Progenitor cell of endocrine pancreas (in vitro differentiated cells): ENCODE results near the gene CD63. TPM values are rescaled to one million over a fixed set of nuclear protein-coding genes. Genes with fewer than 3 reads are reported as not detected.

Experiments used
- DNase-seq: peaks from one replicate; pipeline ENCODE4 v3.0.0; 2021; ENCODE audit warnings: low spot score; ENCODE audit not compliant: unreplicated experiment
- H3K27ac Mint-ChIP-seq: 2 replicates; pipeline ENCODE4 v1.8.0; 2021; ENCODE audit warnings: mild to moderate bottlenecking, moderate library complexity, mixed read lengths
- H3K27me3 Mint-ChIP-seq: 2 replicates; pipeline ENCODE4 v1.8.0; 2021; ENCODE audit warnings: mixed read lengths
- H3K36me3 Mint-ChIP-seq: 2 replicates; pipeline ENCODE4 v1.8.0; 2022; ENCODE audit warnings: mixed read lengths; ENCODE audit not compliant: insufficient read depth
- H3K4me1 Mint-ChIP-seq: 2 replicates; pipeline ENCODE4 v1.8.0; 2021; ENCODE audit warnings: low read depth, mixed read lengths
- H3K4me3 Mint-ChIP-seq: 2 replicates; pipeline ENCODE4 v1.8.0; 2021; ENCODE audit warnings: low read depth, mild to moderate bottlenecking, moderate library complexity, mixed read lengths
- H3K9me3 Mint-ChIP-seq: 2 replicates; pipeline ENCODE4 v1.8.0; 2021; ENCODE audit warnings: low read depth, mixed read lengths
- CTCF ChIP-seq: fragments of 200-600 bp; sonication (generic); IDR thresholded peaks from one replicate; pipeline ENCODE4 v1.5.0; 2021; ENCODE audit warnings: antibody characterized with exemption, mild to moderate bottlenecking; ENCODE audit not compliant: unreplicated experiment
- total RNA-seq: library from RNA; stranded (reverse); gene quantifications from 2 replicates; pipeline ENCODE4 v1.2.1, GENCODE V29; 2021

Gene CD63
- total RNA-seq, 1 donor from 2014 or later, result 407 TPM

DNA sequence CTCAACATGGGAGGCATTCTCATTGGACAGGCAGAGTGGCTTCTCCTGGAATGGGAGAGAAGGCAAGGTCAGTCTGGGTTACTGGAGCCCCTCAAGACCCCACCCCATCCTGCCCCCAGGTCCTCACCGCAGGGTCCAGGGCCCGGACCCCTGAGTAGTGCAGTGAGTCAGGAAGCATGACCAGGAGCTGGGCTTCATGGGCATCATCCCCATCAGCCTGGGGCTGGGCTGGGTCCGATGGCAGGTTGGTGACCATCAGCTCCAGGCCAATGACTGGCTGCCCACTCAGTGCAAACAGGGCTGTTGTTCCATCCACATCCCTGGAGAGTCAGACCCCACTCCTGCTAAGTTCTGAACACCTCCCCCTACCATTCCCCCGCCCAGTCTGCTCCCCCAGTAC lies 34.2 kb downstream of the CD63 start:
- Mint-ChIP-seq H3K27ac (no peak overlapping the region), H3K27me3 (peaks cover 17% of the 10 kb centered on the region), H3K9me3 (no peaks in the 10 kb centered on the region), H3K4me3 (no peak overlapping the region), H3K4me1 (no peaks in the 10 kb centered on the region), H3K36me3 (no peaks in the 10 kb centered on the region)
- no peak for TF ChIP-seq CTCF
- no peak for DNase-seq

GRCh38 chr12:55694188-55694515 lies 34.7 kb downstream of the CD63 start:
- no peaks in the 10 kb centered on the region for H3K9me3 Mint-ChIP-seq
- no peaks in the 10 kb centered on the region for H3K36me3 Mint-ChIP-seq
- no peak for DNase-seq
- peaks cover 17% of the 10 kb centered on the region for H3K27me3 Mint-ChIP-seq
- TF ChIP-seq CTCF, result no peak
- H3K4me1 Mint-ChIP-seq, result no peaks in the 10 kb centered on the region
- H3K4me3 Mint-ChIP-seq, result no peak overlapping the region
- H3K27ac Mint-ChIP-seq, result no peak overlapping the region

DNA sequence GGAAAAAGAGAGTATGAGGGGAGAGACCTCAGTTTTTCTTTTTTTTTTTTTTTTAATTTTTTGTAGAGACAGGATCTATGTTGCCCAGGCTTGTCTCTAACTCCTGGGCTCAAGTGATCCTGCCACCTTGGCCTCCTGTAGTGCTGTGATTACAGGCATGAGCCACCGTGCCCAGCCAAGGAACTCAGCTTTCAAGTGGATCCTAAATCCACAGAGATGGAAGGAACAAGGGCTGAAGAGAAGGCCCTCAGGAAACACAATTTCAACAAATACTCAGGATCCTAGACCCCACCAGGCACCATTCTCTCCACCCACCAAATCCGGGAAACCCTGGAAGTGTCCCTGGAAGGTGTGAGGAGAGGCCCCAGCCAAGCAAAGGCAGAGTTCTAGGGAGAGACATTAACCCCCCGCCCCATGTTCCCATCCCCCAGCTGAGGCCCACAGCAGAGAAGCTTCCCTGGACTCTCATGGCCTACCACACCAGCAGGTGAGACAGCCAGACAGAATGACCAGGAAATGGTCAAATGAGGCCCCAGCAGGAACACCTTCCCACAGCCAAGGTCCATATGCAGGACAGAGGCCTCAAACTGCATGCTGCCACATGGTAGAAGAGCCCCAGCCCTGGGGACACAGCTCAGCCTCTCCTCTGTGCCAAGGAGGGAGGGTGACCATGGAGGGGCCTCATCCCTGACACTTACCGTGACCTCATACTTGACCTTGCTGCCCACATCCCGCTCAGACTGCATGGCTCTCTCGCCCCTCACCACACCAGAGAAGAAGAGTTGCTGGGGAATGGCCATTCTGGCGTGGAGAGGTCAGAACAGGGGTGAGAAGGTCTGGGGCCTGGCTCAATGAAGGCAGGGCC lies 35.3 kb downstream of the CD63 start:
- no peaks in the 10 kb centered on the region for H3K4me1 Mint-ChIP-seq
- H3K4me3 Mint-ChIP-seq, result no peak overlapping the region
- H3K27me3 Mint-ChIP-seq, result peaks cover 14% of the 10 kb centered on the region
- H3K36me3 Mint-ChIP-seq, result no peaks in the 10 kb centered on the region
- no peaks in the 10 kb centered on the region for H3K9me3 Mint-ChIP-seq
- H3K27ac Mint-ChIP-seq, result no peak overlapping the region
- DNase-seq, result no peak
- TF ChIP-seq CTCF, result no peak

- no peak overlapping the region for H3K27ac Mint-ChIP-seq
- no peak overlapping the region for H3K4me3 Mint-ChIP-seq
- no peaks in the 10 kb centered on the region for H3K36me3 Mint-ChIP-seq
- H3K9me3 Mint-ChIP-seq, result no peaks in the 10 kb centered on the region
- TF ChIP-seq CTCF, result no peak
- no peak for DNase-seq
- no peaks in the 10 kb centered on the region for H3K4me1 Mint-ChIP-seq
- H3K27me3 Mint-ChIP-seq, result peaks cover 10% of the 10 kb centered on the region
Observed at GRCh38 chr12:55692631-55693322, 36.0 kb downstream of the CD63 start.

DNA sequence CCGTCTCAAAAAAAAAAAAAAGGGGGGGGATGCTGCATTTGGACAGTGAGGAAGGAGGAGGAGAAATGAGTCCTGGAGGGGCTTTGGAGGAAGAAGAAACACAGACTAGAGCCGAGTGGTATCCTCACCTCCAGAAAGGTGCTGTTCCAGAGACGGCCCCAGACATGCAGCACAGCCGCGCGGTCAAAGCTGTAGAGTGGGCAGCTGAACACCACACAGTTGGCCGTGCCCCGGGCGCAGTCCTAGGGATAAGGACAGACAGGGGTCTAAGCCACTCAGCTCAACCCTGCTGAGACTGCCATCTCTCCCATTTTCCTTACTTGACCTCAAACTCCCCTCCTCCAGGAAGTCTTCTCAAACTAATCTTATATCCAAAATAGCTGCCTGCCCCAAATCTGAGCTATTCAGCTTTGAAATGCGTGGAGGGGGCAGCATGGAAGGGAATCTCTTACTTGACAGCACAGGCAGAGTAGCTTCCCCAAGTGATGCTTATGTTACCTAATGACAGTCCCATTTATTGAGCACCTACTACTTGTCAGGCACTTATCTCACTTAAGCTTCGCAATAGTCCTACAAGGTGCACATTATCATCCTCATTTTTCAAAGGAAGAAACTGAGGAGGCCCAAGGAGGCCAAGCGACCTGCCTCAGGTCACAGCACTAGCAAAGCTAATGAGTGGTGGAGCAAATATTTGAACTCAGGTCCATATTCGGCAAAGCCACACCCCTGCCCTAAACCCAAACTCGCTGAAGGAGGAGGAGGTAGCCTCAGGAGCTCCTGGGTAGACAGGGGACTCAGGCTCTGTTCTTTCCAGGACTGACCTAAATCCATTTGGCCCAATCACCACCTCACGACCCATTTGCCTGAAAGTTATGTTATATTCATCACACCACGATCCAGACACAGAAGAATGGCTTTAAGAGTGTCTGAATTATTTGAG lies 39.8 kb downstream of the CD63 start:
- no peak overlapping the region for H3K27ac Mint-ChIP-seq
- no peak for TF ChIP-seq CTCF
- H3K36me3 Mint-ChIP-seq, result peaks cover 2% of the 10 kb centered on the region
- H3K9me3 Mint-ChIP-seq, result no peaks in the 10 kb centered on the region
- H3K4me3 Mint-ChIP-seq, result no peak overlapping the region
- peaks cover 7% of the 10 kb centered on the region for H3K27me3 Mint-ChIP-seq
- H3K4me1 Mint-ChIP-seq, result no peaks in the 10 kb centered on the region
- DNase-seq, result no peak
